NCI-H1417 treated with DMSO at 0.1 percent for 48 hours (cell line): ENCODE results near the gene TMEM74B.
"Not testable (repeated sequence)": the region's sequence is repeated elsewhere in the genome, so short reads cannot be mapped to it uniquely, and the experiment has no call there.

Source experiments
- DNase-seq: peaks from one replicate; lab custom pipeline; 2025; lab: John Stamatoyannopoulos, UW

The TMEM74B gene

DNA sequence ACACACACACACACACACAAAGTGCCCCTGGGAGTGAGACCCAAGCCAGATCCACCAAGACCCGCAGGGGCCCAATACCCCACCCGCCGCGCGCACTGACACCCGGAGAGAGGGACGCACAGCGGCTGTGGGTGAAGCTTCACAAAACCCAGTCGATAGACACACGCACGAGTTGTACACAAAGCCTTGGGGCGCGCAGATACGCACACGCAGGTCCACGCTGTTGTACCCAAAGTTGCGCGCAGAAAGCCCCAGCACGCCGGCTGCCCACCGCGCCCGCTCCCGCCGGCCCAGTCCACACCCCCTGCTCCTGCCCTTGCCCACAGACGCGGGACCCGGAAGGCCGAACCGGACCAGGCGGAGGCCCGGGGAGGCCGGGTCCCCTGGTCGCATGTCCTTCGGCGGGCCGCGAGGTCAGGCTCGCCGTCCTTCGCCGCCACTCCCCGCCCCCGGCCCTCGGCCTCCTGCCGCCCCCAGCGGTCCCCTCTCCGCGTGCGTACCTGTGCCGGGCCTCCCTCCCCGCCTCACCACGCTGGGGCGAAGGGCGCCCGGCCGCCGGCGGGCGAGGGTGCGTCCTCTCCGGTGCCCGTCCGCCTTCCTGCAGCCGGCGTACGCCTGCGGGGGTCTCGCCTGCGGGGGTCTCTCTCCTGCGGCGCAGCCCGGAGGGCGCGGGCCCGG is at the start of gene TMEM74B:
Gene TMEM74B, minus strand, starts transcription at position 344 of the 678 bp plus-strand sequence. CDS start 1,180 bp downstream, outside the sequence.
- no peak for DNase-seq

DNA sequence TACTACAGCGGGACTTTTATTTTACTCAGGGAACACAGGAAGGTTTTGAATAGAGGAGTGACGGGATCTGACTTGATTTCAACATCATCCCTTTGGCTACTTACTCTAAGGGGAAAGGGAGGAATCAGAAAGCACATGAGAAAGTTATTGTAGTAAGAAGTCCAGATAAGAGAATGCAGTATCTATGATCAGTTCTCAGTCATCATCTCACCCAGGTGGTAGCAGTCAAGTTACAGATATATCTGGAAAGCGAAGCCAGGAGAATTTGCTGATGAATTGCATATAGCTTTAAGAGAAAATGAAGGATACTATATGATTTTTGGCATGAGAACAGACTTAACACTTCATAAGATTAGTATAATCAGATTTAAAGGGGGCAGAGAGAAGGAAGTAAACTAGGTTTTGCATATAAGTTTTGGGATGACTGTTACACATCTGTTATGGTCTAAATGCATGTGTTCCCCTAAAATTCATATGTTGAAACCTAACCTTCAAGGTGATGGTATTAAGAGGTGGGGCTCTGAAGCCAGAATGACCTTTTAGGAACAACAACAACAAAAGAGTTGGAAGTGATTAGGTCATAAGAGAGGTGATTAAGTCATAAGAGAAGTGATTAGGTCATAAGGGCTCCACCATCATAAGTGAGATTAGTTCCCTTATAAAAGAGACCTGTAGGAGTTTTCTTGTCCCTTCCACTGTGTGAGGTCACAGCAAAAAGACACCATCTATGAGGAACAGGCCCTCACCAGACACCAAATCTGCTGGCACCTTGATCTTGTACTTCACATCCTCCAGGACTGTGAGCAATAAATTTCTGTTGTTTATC is 47.7 kb upstream of the TMEM74B start:
- DNase-seq, result no peak

DNA sequence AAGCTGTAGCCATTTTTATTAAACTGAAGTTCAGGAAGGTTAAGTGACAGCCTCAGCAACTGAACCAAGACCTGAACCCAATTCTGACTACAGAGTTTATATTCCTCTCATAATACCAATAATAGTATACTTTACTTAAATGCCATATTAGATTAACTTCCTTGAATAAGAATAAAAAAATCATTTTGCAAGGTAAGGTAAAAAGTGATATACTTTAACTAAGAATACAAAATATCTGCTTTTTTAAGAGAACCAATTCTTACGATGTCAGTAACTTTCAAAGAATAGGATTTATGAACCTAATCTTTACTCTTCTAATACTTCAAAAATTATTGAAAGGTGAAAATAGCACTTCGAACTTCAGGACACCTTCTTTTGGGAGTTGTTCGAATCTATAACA is 44.8 kb upstream of the TMEM74B start:
- DNase-seq, result no peak

DNA sequence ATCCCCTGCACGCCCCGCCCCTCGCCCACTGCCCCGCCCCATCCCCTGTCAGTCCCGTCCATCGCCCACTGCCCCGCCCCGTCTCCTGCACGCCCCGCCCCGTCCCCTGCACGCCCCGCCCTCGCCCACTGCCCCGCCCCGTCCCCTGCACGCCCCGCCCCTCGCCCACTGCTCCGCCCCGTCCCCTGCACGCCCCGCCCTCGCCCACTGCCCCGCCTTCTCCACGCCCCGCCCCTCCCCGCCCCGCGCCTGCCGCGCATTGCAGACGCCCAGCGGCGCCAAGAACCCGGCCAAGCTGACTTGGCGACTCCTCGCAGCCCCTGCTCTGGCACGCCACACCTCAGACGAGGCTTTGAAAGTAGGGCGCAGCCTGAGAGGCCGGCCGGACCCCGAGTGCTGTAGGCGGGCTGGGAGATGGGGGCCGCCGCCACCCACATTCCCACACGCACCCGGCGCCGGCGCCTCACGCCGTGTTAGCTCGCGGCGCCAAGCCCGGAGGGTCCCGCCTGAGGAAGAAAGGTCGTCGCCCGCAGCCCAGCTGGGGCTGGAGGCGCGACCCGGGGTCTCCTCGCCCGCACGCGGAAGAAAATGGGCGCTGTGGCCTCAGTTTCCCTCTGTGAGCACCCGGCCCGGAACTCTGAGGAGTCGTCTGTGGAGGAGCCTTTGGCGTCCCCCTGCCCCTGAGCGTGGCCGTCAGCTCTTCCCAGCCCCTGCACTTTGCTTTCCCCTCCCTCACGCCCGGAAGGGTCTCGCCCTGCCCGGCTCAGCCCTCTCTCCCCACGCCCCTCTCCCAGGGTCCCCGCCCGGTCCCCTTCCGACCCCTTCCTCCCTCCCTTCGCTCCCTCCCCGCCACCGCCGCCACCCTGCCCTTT is 41.2 kb upstream of the TMEM74B start, which contains the start of gene RAD21L1:
Gene RAD21L1, plus strand, starts transcription at position 262 of the 872 bp plus-strand sequence. CDS start 2,410 bp downstream, outside the sequence.
- DNase-seq, result no peak

DNA sequence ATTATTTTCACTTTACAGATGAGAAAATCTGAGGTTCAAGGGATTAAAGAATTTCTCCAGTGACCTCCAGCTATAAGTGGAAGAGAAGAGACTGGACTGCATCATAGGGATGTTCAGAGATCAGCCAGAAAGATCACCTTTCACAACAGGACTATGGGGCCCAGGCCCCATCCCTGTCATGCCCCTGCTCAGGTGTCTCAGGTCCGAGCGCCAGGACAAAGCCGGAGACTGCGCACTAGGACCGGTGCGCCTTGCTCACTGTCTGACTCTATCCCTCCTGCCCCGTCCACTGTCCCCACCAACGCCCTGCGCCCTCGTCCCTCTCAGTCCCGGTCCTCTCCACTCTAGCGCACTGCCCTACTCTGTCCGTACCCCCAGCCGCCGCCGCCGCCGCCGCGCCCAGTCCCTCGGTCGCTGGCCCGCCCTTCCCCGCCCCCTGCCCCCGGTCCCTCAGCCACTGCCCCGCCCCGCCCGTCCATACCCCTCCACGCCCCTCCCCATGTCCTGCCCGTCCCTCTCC is 40.5 kb upstream of the TMEM74B start:
- DNase-seq, result no peak

DNA sequence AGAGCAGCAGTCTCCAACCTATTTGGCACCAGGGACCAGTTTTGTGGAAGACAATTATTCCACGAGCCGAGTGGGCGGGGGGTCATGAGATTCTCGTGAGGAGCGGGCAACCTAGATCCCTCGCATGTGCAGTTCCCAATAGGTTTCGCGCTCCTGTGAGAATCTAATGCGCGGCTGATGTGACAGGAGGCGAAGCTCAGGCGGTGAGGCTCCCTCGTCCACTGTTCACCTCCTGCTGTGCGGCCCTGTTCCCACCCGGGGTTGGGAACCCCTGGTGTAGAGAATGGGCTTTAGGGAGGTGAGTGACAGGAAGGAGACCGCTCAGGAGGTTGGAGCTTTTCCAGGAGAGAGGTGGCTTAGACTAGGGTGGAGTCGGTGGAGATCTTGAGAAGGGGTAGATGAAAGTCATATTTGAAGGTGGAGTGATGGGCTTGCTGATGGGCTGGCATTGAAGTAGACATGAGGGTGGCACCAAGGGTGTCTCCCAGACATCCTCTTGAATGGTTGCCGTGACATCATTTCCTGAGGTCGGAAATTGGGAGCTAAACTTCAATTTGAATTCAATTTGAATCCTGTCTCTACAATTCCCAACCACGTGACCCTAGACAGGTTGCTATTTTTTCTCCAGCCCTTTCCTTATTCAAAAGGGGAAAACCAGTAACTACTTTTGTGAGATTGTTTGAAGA is 39.6 kb upstream of the TMEM74B start:
- no peak for DNase-seq

DNA sequence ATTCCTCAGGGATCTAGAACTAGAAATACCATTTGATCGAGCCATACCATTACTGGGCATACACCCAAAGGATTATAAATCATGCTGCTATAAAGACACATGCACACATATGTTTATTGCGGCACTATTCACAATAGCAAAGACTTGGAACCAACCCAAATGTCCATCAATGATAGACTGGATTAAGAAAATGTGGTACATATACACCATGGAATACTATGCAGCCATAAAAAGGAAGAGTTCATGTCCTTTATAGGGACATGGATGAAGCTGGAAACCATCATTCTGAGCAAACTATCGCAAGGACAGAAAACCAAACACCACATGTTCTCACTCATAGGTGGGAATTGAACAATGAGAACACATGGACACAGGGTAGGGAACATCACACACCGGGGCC is 38.0 kb upstream of the TMEM74B start:
- not testable (repeated sequence) for DNase-seq

DNA sequence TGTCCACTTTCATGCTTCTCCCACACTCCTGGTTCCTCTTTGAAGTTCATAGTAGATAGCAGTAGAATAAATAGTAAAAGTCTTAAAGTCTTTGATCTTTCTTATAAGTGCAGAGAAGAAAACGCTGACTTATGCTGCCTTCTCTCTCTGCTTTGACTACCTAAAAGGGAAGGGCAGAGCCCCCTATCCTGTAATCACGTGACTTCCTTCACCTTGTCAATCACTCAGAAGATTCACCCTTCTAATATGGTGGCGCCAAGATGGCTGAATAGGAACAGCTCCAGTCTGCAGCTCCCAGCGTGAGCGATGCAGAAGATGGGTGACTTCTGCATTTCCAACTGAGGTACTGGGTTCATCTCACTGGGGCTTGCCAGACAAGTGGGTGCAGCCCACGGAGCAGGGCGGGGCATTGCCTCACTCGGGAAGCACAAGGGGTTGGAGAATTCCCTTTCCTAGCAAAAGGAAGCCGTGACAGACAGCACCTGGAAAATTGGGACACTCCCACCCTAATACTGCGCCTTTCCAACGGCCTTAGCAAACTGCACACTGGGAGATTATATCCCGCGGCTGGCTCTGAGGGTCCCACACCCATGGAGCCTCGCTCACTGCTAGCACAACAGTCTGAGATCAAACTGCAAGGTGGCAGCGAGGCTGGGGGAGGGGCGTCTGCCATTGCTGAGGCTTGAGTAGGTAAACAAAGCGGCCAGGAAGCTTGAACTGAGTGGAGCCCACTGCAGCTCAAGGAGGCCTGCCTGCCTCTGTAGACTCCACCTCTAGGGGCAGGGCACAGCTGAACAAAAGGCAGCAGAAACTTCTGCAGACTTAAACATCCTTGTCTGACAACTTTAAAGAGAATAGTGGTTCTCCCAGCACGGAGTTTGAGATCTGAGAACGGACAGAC is 32.0 kb upstream of the TMEM74B start:
- not testable (repeated sequence) for DNase-seq

DNA sequence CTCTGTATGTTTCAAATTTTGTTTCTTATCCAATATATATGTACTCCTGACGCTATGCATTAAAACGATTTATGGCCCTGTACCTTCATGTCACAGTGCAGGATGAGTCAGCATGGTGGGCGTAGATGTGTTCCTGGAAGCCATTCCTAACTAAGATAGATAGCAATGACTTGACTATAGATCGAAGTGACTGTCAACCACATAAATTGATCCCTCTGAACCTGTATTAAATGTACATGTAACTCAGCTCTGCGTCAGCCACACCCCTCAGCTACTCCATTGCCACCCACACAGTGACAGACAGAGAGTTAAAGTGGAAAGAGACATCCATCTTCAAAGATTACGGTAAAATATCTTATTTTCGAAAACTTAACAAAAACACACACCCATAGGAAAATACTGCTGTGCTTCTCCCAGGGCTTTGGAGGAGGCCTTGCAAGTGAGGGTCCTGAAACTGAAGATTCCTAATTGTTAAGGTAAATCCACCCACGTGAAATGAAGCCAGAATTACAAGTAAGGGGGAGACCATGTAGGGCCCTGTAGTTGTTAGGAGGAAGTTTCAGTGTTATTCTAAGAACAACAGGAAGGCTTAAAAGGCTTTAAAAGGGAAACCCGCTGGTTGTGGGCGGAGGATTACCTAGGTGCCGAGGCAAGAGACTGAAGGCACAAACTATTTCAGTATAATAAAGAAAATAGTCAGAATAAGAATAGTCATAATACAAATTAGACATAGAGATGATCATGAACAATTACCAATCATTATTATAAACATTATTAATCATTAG is 30.8 kb upstream of the TMEM74B start:
- DNase-seq, result no peak

DNA sequence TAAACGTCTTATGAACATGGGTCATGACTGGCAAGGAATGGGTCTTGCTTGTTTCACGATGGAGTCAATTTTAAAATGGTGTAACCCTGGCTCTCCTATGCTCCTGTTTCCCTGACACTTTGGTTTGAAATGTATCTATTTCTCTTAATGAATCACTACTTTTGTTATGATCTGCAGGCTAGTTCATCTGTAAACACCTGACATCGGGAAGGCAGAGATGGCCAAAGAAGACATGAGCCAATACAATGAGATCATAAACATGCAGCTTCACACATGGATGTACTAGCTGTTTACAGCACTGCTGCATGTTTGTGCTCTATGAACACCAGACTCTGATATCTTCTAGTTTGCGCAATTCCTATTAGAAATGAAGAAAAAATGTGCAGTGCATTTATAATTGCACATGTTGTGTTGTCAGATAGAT is 30.1 kb upstream of the TMEM74B start:
- DNase-seq, result no peak

DNA sequence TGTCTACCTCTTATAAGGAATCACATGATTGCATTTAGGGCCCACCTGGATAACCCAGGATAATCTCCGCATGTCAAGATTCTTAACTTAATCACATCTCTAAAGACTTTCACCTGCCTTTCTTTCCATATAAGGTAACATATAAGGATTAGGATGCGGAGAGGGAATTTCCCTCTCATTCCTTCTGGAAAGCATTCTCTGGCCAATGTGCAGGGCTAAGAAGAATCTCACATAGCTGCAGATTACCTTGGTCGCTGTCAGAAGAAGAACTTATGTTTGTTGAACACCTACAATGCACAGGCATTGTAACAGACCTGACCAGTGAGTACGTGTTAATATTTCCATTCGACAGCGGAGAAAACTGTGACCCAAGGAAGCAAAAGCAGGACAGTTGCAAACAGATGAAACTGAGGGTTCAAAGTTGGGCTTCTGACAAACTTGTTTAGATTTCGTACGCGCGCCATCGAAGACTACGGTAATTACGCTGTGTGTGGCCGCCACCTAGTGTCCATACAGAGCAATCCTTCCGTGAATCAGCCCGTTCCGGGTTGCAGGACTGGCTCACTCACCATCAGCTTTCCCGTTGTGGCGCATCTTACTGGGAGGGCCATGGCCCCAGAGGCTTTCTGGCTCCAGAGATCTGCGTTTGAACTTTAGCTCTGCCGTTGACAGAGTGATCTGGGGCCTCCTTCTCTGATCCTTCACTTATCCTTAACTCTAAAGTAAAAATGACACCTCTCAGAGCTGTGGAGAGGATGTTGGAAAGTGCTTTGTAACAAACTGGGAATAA is 28.0 kb upstream of the TMEM74B start:
- DNase-seq, result peak; percentile 40

DNA sequence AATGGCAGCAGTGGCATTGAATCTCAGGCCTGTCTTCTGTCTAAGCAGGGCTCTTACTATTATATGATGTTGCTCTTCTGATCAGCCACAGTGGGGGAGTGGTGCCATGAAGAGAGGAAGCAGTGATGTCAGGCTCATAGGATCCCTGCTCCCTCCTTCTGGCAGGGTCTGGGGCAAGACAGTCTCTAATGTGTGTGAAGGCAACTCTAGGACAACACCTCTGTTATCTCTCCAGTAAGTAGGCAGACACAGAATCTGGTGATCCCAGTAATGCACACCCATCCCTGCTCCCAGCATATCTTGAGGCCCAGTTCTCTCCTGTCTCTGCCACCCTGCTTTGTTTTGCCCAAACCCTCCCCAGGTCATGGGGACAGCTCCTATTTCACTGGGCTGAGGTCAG is 27.2 kb upstream of the TMEM74B start:
- DNase-seq, result no peak

DNA sequence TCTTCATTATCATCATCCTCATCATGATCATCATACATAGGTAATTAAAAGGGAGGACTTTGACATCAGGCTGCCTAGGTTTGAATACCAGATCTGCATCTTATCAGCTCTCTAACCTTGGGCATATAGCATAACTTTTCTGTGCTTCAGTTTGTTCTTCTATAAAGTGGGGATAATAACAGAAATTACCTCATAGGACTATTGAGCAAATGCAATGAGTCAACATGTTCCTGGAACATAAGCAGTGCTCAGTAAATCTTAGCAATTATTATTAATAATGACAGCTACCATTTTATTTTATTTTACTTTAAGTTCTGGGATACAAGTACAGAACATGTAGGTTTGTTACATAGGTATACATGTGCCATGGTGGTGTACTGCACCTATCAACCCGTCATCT is 25.7 kb upstream of the TMEM74B start:
- no peak for DNase-seq

DNA sequence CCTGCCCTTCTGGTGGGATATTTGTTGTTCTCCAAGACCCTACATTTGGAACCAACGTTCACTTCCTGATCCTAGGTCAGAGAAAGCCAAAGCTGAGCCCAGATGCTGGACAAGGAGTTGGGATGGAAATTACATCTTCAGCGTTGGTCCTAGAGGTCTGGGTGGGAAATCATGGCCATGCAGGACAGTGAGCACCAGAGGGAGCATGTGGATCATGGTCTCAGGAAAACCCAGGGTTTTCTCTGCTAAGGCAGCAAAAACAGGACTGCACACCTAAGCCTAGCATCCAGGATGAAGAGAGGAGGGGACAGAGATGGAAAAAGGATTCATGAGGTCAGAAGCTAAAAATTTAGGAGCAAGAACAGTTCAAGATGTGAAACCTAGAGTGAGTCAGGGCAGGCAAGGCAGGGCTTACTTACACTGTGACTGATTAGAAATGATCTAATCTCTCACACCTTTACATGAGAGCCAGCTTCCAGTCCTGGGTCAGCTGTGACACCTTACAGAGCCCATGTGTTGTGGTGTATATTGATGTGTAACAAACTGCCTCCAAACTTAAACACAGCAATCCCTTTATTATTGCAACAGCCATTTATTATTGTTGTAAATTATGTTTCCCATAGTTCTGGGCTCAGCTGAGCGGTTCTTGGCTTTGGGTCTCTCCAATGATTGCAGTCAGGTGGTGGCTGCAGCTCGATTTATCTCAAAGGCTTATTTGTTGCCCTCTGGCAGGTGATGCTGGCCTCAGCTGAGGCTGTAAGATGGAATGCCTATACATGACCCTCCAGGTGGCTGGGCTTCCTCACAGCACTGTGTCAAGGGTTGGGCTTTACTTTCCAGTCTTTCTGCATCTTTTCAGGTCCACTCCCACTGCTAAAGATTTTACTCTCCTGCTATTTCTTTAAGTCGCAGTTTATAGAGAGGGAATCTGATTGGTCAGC is 24.9 kb upstream of the TMEM74B start:
- no peak for DNase-seq

DNA sequence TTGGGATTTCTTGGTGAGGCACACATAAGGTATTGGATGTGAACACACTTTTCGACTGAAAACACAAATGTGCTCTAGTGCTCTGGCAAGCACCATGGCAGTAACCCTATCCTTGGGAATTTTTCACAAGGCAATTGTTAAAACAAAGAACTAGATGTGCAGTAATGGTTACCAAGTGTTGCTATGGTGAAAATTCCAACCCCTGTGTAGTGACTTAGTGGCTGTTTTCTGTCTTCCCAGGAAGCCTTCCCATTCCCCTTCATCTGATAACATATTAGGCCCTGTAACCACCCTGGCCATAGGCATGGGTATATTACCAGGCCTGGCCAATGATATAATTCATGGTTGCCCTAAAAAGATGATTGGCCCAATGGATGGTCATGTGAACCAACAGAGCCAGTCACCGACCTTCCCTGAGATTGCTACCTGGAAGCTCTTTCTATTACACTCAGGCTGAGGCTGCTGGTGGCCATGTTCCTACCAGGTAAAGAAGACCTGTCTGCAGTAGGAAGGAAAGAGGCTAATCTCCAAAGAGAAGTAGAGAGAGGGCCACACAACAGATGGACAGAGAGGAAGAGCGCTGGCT is 22.6 kb upstream of the TMEM74B start:
- DNase-seq, result no peak

DNA sequence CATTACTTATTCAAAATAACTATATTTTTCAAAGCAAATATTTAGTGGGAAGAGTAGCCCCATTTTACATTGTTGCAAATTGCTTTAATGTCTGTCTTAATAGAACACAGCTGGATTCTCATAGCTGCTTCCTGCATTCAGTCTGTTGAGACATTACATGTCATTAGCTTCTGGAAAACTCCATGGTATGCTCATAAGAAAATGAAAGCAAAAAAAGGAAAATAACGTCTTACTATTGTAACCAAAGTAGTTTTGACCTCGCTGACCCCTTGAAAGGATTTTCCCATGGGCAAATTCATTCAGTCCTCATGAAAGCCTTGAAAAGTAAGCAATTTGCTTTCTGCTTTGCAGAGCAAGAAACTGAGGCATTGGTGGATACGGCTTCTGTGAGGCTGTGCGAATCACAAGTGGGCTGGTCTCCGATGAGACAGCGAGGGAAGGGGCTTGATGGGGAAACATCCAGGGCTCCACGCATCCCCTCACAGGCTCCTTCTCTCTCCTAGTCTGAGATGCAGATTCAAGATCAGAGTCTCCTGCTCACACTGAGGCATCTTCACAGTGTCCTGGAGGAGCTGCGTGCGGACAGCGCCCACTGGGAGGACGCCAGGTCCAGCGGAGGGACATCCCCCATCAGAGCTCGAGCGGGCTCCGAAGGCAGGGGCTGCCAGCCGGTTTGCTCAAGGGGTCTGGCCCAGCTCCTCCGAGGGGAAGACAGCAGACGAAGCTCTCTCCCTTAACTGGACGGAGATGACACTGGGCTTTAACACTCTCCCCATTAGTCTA is 21.8 kb upstream of the TMEM74B start:
- DNase-seq, result no peak
